ENCODE results near the gene ARHGAP24. TPM values are rescaled to one million over a fixed set of nuclear protein-coding genes. Genes with fewer than 3 reads are reported as not detected.

ARHGAP24 gene
- total and polyA plus RNA-seq, 10 of the 15 experiments (the other 5 are each of a cell fraction or from before 2014, with no cell fraction given), result 0.10 to 4.2 (median 0.52) TPM

DNA sequence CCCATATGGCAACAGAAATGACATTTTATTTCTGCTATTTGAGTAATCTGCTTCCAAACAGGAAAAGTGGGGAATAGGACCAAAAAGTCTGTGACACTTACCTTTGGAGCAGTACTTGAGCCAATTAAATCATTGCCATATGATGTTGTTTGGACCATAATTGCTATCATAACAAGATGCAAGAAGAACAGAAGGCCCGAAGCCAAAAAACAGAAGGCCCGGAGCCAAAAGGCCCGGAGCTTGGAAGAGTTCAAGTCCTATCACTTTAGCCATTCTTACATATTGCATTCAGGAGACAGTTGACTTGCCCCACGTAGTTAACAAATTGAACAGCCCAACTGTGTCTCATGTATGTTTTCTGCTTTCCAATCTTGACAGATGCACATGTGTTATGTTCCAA lies 285.6 kb downstream of the ARHGAP24 start:
- no peaks in the 10 kb centered on the region for H3K4me1 ChIP-seq (ENCODE audit: control insufficient read depth, insufficient read depth, low read length)
- ChIA-PET CTCF (interaction anchor here (1.1 kb wide), 1 partner anchor 613 kb away, joined by 3 read pairs; no protein-coding TSS in a partner anchor), RAD21 (ENCODE audit: unreplicated experiment) (interaction anchor here (1.2 kb wide), 1 partner anchor 37 kb away, joined by 4 read pairs; no protein-coding TSS in a partner anchor), SMC1A (ENCODE audit: uncharacterized antibody, unreplicated experiment) (interaction anchor here (2.1 kb wide), 1 partner anchor 37 kb away, joined by 6 read pairs; no protein-coding TSS in a partner anchor), POLR2A (no interaction called here)
- H3K4me2 ChIP-seq (ENCODE audit: control insufficient read depth, insufficient read depth), result no peak overlapping the region
- WGBS (ENCODE audit: insufficient coverage, insufficient replicate concordance, low lambda C conversion rate, missing lambda C conversion rate), result 71% methylated on average over 4 of the region's 4 CpGs
- no peak overlapping the region for H3K4me3 ChIP-seq
- in situ Hi-C loops (cut with MboI) (no loop called here), intact Hi-C loops (cut with micrococcal nuclease; ENCODE audit: unreplicated experiment) (no loop called here)
- no peaks in the 10 kb centered on the region for H3K27me3 ChIP-seq (replicated peaks in 1 of 2; ENCODE audit: control insufficient read depth in 2 of 2, insufficient read depth in 2 of 2, low read length in 1 of 2)
- ATAC-seq (no peak), DNase-seq (ENCODE audit: low read depth, low spot score) (no peak), FAIRE-seq (no peak)
- no peak overlapping the region for H2AFZ ChIP-seq (ENCODE audit: control insufficient read depth, low read depth, low read length)
- H3K27ac ChIP-seq (ENCODE audit: control insufficient read depth, insufficient read depth), result no peak overlapping the region
- H3K9ac ChIP-seq (ENCODE audit: control insufficient read depth, insufficient read depth, low read length), result no peak overlapping the region
- no peaks in the 10 kb centered on the region for H3K9me3 ChIP-seq (replicated peaks; ENCODE audit: control insufficient read depth, insufficient read depth, low read length)
- H4K20me1 ChIP-seq (ENCODE audit: control insufficient read depth, insufficient read depth), result no peaks in the 10 kb centered on the region
- TF ChIP-seq JUND (IDR thresholded peaks at IDR 0.05; ENCODE audit: low read depth, low read length) (no peak), GABPA (IDR thresholded peaks at IDR 0.05; ENCODE audit: low read depth) (no peak)
- BruUV-seq (replicated peaks), result no TSS peak
- H3K36me3 ChIP-seq (ENCODE audit: control insufficient read depth in 2 of 2, insufficient read depth in 2 of 2, low read length in 1 of 2), result no peaks in the 10 kb centered on the region
- H3K79me2 ChIP-seq (ENCODE audit: control insufficient read depth, insufficient read depth, low read length), result no peaks in the 10 kb centered on the region

DNA sequence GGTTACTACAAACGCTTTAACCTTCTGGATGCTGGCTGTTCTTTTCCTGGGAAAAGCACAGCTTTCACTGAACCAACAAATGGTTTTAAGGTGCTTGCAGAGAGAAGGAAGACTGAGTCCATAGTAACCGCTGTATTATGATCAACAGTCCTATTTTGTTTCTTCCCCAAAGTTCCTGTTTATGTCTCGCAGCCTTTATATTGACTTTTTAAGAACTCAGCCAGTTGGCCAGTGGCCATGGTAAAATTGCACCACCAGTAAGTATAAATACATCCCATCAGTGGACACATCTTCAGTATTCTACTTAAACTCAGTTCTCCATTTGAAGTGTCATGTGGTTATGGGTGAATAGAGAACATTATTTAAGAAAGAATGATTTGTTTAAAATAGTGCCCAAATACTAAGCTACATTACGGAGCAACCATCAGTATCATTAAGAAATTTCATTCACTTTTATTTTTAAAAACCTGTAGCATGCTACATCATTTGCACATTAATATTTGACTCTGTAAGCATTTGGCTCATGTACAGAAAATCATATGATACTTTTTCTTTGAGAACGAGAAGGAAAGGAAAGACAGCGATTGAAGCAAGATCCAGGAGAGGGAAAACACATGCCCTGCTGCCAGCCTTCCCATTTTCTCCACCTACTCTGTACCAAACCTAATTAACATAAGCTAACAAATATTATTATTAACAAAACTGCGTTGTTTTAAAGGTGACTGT lies 287.0 kb downstream of the ARHGAP24 start:
- BruUV-seq (replicated peaks), result no TSS peak
- RAD21 ChIA-PET (ENCODE audit: unreplicated experiment), result interaction anchor here (1.2 to 1.7 kb wide), 4 partner anchors 13 to 35 kb away, joined by 3 to 6 read pairs (median 4); no protein-coding TSS in a partner anchor
- TF ChIP-seq NRF1 (conservative IDR thresholded peaks at IDR 0.05; ENCODE audit: low read depth, low read length), result no peak
- no peak for TF ChIP-seq SP1 (IDR thresholded peaks at IDR 0.05; ENCODE audit: low read depth, low read length)
- TF ChIP-seq RUNX3 (IDR thresholded peaks at IDR 0.05; ENCODE audit: low read length), result no peak
- no peak for TF ChIP-seq TARDBP (IDR thresholded peaks at IDR 0.05; ENCODE audit: borderline replicate concordance)
- no peak for TF ChIP-seq RCOR1 (conservative IDR thresholded peaks at IDR 0.05; ENCODE audit: low read depth, low read length)
- no peak for TF ChIP-seq STAT1 (conservative IDR thresholded peaks at IDR 0.05)
- no peak for TF ChIP-seq ZZZ3 (IDR thresholded peaks at IDR 0.05; ENCODE audit: control insufficient read depth, insufficient read length, low read depth)
- TF ChIP-seq NFYB (IDR thresholded peaks at IDR 0.05; ENCODE audit: insufficient read depth, low read depth, low read length), result no peak
- no peak for TF ChIP-seq IRF4 (IDR thresholded peaks at IDR 0.05; ENCODE audit: low read depth, low read length)
- TF ChIP-seq SMAD1 (IDR thresholded peaks at IDR 0.05; ENCODE audit: low read depth, partially characterized antibody), result no peak
- TF ChIP-seq CHD4 (IDR thresholded peaks at IDR 0.05), result no peak
- no peak for TF ChIP-seq ZNF592 (IDR thresholded peaks at IDR 0.05)

More for the DNA sequence above, 287.0 kb downstream of the ARHGAP24 start:
- ChIA-PET POLR2A (interaction anchor here (0.5 kb wide), 1 partner anchor 317 kb away, joined by 3 read pairs; no protein-coding TSS in a partner anchor), CTCF (interaction anchor here (0.9 to 2.3 kb wide), 8 partner anchors 14 to 614 kb away, joined by 3 to 14 read pairs (median 5); no protein-coding TSS in a partner anchor), SMC1A (ENCODE audit: uncharacterized antibody, unreplicated experiment) (interaction anchor here (1.0 to 1.8 kb wide), 10 partner anchors 12 to 207 kb away, joined by 3 to 11 read pairs (median 4); no protein-coding TSS in a partner anchor)
- no peak overlapping the region for H3K4me3 ChIP-seq
- DNase-seq (ENCODE audit: low read depth, low spot score), result no peak
- WGBS (ENCODE audit: insufficient coverage, insufficient replicate concordance, low lambda C conversion rate, missing lambda C conversion rate), result 42% methylated on average over 7 of the region's 7 CpGs
- H3K9ac ChIP-seq (ENCODE audit: control insufficient read depth, insufficient read depth, low read length), result no peak overlapping the region
- no peaks in the 10 kb centered on the region; a peak in 1 of 4 replicates for H3K27me3 ChIP-seq (replicated peaks in 1 of 2; ENCODE audit: control insufficient read depth in 2 of 2, insufficient read depth in 2 of 2, low read length in 1 of 2)
- H3K79me2 ChIP-seq (ENCODE audit: control insufficient read depth, insufficient read depth, low read length), result no peaks in the 10 kb centered on the region
- no peaks in the 10 kb centered on the region for H4K20me1 ChIP-seq (ENCODE audit: control insufficient read depth, insufficient read depth)
- no peak for FAIRE-seq
- H2AFZ ChIP-seq (ENCODE audit: control insufficient read depth, low read depth, low read length), result no peak overlapping the region
- H3K4me1 ChIP-seq (ENCODE audit: control insufficient read depth, insufficient read depth, low read length), result no peaks in the 10 kb centered on the region
- no peak for ATAC-seq
- no peaks in the 10 kb centered on the region for H3K9me3 ChIP-seq (replicated peaks; ENCODE audit: control insufficient read depth, insufficient read depth, low read length)
- H3K4me2 ChIP-seq (ENCODE audit: control insufficient read depth, insufficient read depth), result no peak overlapping the region
- intact Hi-C loops (cut with micrococcal nuclease; ENCODE audit: unreplicated experiment), result no loop called here
- no peak overlapping the region for H3K27ac ChIP-seq (ENCODE audit: control insufficient read depth, insufficient read depth)
- in situ Hi-C loops (cut with MboI), result no loop called here
- H3K36me3 ChIP-seq (ENCODE audit: control insufficient read depth in 2 of 2, insufficient read depth in 2 of 2, low read length in 1 of 2), result no peaks in the 10 kb centered on the region
